Neutrophil (primary cell): Measurements from ENCODE around the gene CASP1.
"Not testable (repeated sequence)": the region's sequence is repeated elsewhere in the genome, so short reads cannot be mapped to it uniquely, and the experiment has no call there.

ENCODE experiments used
- H3K27ac ChIP-seq: fragments of 200-600 bp; sonication (generic); 2 replicates; pipeline ENCODE4 v1.5.1; 2016; ENCODE audit warnings: mild to moderate bottlenecking, moderate library complexity
- H3K27me3 ChIP-seq: fragments of 200-600 bp; sonication (generic); 2 replicates; pipeline ENCODE4 v1.6.0; 2016; ENCODE audit warnings: mild to moderate bottlenecking
- H3K36me3 ChIP-seq: fragments of 200-600 bp; sonication (generic); 2 replicates; pipeline ENCODE4 v1.5.1; 2017
- H3K4me1 ChIP-seq, 2 experiments: fragments of 200-600 bp in 1 of 2; sonication (generic) in 1 of 2; 1 replicate in 1 of 2; 2 replicates in 1 of 2; pipeline versions ENCODE4 v1.5.1 to v1.6.1; 2013 to 2016; ENCODE audit warnings: low read depth in 1 of 2, low read length in 1 of 2, mild to moderate bottlenecking in 1 of 2, moderate library complexity in 1 of 2; ENCODE audit not compliant: control insufficient read depth in 1 of 2, insufficient read depth in 1 of 2
- H3K4me3 ChIP-seq, 2 experiments: fragments of 200-600 bp in 1 of 2; sonication (generic) in 1 of 2; 1 replicate in 1 of 2; 2 replicates in 1 of 2; pipeline ENCODE4 v1.5.1; 2013 to 2016; ENCODE audit warnings: low read depth in 1 of 2, low read length in 1 of 2, mild to moderate bottlenecking in 1 of 2, moderate library complexity in 1 of 2
- H3K9me3 ChIP-seq: fragments of 200-600 bp; sonication (generic); 2 replicates; pipeline ENCODE4 v1.5.1; 2016
- TF ChIP-seq, protein P1 (sequence below): fragments of 200-600 bp; sonication (generic); IDR thresholded peaks from 2 replicates; pipeline ENCODE4 v1.5.1; 2016; ENCODE audit warnings: antibody characterized with exemption

The CASP1 gene

DNA sequence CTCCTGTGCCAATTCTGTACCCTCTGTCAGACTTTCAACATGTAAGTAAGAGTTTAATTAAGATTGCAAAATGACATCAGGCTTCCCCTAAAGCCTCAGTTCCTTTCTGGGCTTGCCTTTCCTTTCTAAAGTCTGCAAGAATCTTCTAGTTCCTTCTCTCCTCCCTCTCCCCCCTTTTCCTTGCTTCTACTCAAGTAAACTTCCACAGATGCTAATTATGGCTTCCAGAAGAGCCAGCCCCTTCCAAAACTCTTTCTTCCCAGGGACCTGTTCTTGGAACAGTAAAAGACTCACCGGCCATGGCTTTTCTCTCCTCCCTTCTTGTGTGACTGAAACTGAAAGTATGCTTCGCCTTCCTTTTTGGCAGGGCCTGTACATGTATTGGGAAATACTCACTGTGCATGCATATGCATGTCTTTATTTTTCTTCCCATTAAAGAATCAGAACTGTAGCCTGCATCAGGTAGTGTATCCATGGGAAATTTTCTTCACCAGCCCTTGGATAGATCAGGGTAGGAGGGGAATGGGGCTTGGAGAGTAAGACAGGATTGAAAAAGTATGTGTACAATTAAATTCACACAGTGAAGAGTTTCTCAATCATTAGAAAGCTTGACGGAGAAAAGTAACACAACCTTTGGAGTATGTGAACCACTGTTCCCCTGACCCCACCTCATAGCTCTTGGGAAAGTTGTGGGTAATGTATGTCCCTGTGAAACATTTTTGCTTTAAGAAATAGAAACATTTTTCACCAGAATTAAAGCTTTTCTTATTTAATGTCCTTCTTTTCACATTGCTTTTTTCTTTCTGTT, at the start of gene CASP1:
Gene CASP1, minus strand, starts transcription at position 332 of the 808 bp plus-strand sequence. Its CDS starts 31 bp downstream, at position 301.
- Histone ChIP-seq H3K4me3 (peak within 1 kb of the TSS; percentile 63 to 86), H3K9me3 (no peaks in the 10 kb centered on the region), H3K4me1 (peaks cover 38 to 48% of the 10 kb centered on the region in 2 experiments), H3K27me3 (no peaks in the 10 kb centered on the region), H3K36me3 (peaks cover 61% of the 10 kb centered on the region), H3K27ac (peak within 1 kb of the TSS; percentile 85)
- TF ChIP-seq, protein P1, sequence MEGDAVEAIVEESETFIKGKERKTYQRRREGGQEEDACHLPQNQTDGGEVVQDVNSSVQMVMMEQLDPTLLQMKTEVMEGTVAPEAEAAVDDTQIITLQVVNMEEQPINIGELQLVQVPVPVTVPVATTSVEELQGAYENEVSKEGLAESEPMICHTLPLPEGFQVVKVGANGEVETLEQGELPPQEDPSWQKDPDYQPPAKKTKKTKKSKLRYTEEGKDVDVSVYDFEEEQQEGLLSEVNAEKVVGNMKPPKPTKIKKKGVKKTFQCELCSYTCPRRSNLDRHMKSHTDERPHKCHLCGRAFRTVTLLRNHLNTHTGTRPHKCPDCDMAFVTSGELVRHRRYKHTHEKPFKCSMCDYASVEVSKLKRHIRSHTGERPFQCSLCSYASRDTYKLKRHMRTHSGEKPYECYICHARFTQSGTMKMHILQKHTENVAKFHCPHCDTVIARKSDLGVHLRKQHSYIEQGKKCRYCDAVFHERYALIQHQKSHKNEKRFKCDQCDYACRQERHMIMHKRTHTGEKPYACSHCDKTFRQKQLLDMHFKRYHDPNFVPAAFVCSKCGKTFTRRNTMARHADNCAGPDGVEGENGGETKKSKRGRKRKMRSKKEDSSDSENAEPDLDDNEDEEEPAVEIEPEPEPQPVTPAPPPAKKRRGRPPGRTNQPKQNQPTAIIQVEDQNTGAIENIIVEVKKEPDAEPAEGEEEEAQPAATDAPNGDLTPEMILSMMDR: no peak

GRCh38 chr11:105081412-105082150, 46.6 kb upstream of the CASP1 start:
- Histone ChIP-seq H3K4me3 (no peak overlapping the region), H3K4me1 (peaks cover 0 to 5% of the 10 kb centered on the region in 2 experiments), H3K27me3 (no peaks in the 10 kb centered on the region), H3K9me3 (no peaks in the 10 kb centered on the region), H3K27ac (no peak overlapping the region), H3K36me3 (no peaks in the 10 kb centered on the region)
- TF ChIP-seq, protein P1: no peak

DNA sequence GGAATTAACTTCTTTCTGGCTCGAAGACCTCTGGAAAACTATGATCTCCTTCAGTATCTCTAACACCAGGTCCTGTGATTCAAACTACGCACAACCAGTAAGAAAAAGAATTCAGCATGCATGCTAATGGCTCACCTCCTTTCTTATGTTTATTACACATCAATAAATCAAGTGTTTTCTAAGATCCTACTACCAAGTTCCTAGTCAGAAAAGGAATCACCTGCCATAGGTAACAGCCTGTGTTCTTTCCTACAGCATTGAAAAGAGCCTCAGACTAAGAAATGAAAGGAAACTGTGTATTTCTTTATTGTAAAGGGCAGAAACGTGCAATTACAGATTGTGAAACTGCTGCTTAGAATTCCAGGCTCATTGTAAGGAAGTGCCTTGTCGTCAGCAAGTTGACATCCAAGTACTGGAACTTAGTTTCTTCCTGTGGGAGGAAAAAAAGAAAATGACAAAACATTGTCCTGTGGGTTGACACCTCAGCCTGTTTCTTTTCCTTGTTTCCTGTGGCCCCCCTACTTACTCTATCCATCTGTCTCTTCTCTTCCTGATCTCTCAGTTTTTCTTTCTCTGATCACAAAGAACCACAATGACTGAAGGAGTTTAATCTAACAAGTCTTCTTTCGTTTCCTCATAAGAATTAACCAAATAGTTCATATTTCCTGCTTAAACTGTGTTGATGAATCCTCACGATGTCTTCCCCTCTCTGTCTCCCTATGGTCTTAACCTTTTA, 45.4 kb upstream of the CASP1 start:
- H3K4me1 ChIP-seq, H3K27me3 ChIP-seq, H3K9me3 ChIP-seq, H3K27ac ChIP-seq, H3K4me3 ChIP-seq, H3K36me3 ChIP-seq: not testable (repeated sequence)

DNA sequence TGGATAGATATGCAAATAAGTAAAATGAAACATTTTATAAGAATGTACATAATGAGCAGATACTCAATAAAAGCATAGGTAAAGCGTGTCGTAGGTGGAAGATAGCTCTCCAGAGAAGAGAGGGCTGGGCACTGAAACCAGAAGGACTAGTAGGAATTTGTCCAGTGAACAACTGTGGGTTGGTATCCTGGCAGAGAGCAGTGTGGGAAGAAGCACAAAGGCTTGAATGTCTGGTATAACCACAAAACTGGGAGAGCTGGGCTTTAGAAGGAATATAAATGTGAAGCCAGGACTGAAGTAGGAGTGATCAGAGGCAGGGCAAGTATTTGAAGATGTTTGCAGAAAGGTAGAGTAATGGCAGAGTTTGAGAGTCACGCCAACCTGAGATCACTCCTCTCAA, 43.3 kb upstream of the CASP1 start:
- H3K36me3 ChIP-seq: no peaks in the 10 kb centered on the region
- H3K9me3 ChIP-seq: no peaks in the 10 kb centered on the region
- H3K27ac ChIP-seq: no peak overlapping the region
- H3K4me3 ChIP-seq: no peak overlapping the region
- TF ChIP-seq, protein P1: no peak
- no peaks in the 10 kb centered on the region for H3K27me3 ChIP-seq
- peaks cover 0 to 5% of the 10 kb centered on the region in 2 experiments for H3K4me1 ChIP-seq

DNA sequence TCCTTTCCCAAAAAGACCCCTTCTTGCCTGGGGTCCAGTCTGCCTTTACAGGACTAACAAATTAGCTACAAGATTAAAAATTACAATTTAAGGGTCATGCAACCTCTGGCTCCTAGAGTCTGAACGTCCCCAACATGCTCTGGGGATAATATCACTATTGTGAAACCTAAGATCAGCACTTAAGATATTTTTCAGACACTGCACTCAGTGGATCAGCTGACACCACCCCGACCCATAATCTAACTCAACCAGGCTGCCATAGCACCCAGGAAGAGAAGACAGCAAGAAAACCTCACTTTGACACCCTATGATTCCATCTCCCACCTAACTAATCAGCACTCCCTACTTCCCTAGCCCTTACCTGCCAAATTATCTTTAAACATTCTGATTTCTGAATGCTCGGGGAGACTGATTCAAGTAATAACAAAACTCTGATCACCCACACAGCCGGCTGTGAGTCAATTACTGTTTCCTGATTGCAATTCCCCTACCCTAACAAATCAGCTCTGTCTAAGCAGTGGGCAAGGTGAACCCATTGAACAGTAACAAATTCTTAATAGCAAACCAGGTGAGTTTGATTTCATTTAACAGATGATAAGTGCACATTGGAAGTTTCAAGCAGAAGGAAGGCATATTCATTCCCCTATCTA, 42.3 kb upstream of the CASP1 start:
- H3K27me3 ChIP-seq, H3K4me3 ChIP-seq, H3K9me3 ChIP-seq, H3K27ac ChIP-seq, H3K4me1 ChIP-seq, H3K36me3 ChIP-seq: not testable (repeated sequence)

- Histone ChIP-seq H3K27me3 (no peaks in the 10 kb centered on the region), H3K4me3 (no peak overlapping the region), H3K36me3 (no peaks in the 10 kb centered on the region), H3K4me1 (peaks cover 10 to 11% of the 10 kb centered on the region in 2 experiments), H3K9me3 (no peaks in the 10 kb centered on the region), H3K27ac (no peak overlapping the region)
- TF ChIP-seq, protein P1: no peak
Observed at GRCh38 chr11:105074166-105074530, 39.2 kb upstream of the CASP1 start.
